ENCODE data around the gene NT5DC1.

NT5DC1 gene

GRCh38 chr6:116100419-116101301 lies at the start of gene NT5DC1:
NT5DC1 (plus strand) TSS chr6:116100853; CDS start chr6:116100931, 78 bp downstream.
- WGBS (ENCODE audit: insufficient coverage, insufficient read length) = no CpG with 5 or more reads among the region's 87 CpGs
- peak; percentile 70 for DNase-seq (ENCODE audit: low read depth, low spot score)
- H3K9me3 ChIP-seq (ENCODE audit: control insufficient read depth, insufficient read depth, low read length) = peaks cover 3% of the 10 kb centered on the region
- no peak within 1 kb of the TSS for H3K27ac ChIP-seq (ENCODE audit: low read length)
- peak within 1 kb of the TSS; percentile 93 for H3K4me3 ChIP-seq (ENCODE audit: low read length)
- 0 out of 2 replicates have a peak, but pooled peaks cover 1% of the 10 kb centered on the region for H3K4me1 ChIP-seq (ENCODE audit: control insufficient read depth, insufficient read depth, low read length)
- H3K27me3 ChIP-seq (ENCODE audit: control insufficient read depth, insufficient read depth, low read length) = no peaks in the 10 kb centered on the region
- H3K36me3 ChIP-seq (ENCODE audit: control insufficient read depth, insufficient read depth, low read length) = no peaks in the 10 kb centered on the region

GRCh38 chr6:116051244-116051643 lies 49.4 kb upstream of the NT5DC1 start:
- Histone ChIP-seq H3K9me3 (ENCODE audit: control insufficient read depth, insufficient read depth, low read length) (no peaks in the 10 kb centered on the region), H3K27me3 (ENCODE audit: control insufficient read depth, insufficient read depth, low read length) (no peaks in the 10 kb centered on the region), H3K27ac (ENCODE audit: low read length) (no peak overlapping the region), H3K4me1 (ENCODE audit: control insufficient read depth, insufficient read depth, low read length) (no peaks in the 10 kb centered on the region), H3K4me3 (ENCODE audit: low read length) (no peak overlapping the region), H3K36me3 (ENCODE audit: control insufficient read depth, insufficient read depth, low read length) (no peaks in the 10 kb centered on the region)
- no CpG with 5 or more reads among the region's 3 CpGs for WGBS (ENCODE audit: insufficient coverage, insufficient read length)
- DNase-seq (ENCODE audit: low read depth, low spot score) = no peak

GRCh38 chr6:116055513-116055912 lies 45.1 kb upstream of the NT5DC1 start:
- no CpG with 5 or more reads among the region's 1 CpG for WGBS (ENCODE audit: insufficient coverage, insufficient read length)
- no peak for DNase-seq (ENCODE audit: low read depth, low spot score)
- H3K9me3 ChIP-seq (ENCODE audit: control insufficient read depth, insufficient read depth, low read length) = no peaks in the 10 kb centered on the region
- H3K27ac ChIP-seq (ENCODE audit: low read length) = no peak overlapping the region
- no peak overlapping the region for H3K4me3 ChIP-seq (ENCODE audit: low read length)
- no peaks in the 10 kb centered on the region for H3K27me3 ChIP-seq (ENCODE audit: control insufficient read depth, insufficient read depth, low read length)
- no peaks in the 10 kb centered on the region for H3K4me1 ChIP-seq (ENCODE audit: control insufficient read depth, insufficient read depth, low read length)
- no peaks in the 10 kb centered on the region for H3K36me3 ChIP-seq (ENCODE audit: control insufficient read depth, insufficient read depth, low read length)

GRCh38 chr6:116057766-116058165 lies 42.9 kb upstream of the NT5DC1 start:
- no CpG with 5 or more reads among the region's 2 CpGs for WGBS (ENCODE audit: insufficient coverage, insufficient read length)
- Histone ChIP-seq H3K27ac (ENCODE audit: low read length) (no peak overlapping the region), H3K4me3 (ENCODE audit: low read length) (no peak overlapping the region), H3K4me1 (ENCODE audit: control insufficient read depth, insufficient read depth, low read length) (no peaks in the 10 kb centered on the region), H3K9me3 (ENCODE audit: control insufficient read depth, insufficient read depth, low read length) (no peaks in the 10 kb centered on the region), H3K36me3 (ENCODE audit: control insufficient read depth, insufficient read depth, low read length) (no peaks in the 10 kb centered on the region), H3K27me3 (ENCODE audit: control insufficient read depth, insufficient read depth, low read length) (no peaks in the 10 kb centered on the region)
- DNase-seq (ENCODE audit: low read depth, low spot score) = no peak

GRCh38 chr6:116059713-116060571 lies 40.7 kb upstream of the NT5DC1 start:
- Histone ChIP-seq H3K4me3 (ENCODE audit: low read length) (no peak overlapping the region), H3K9me3 (ENCODE audit: control insufficient read depth, insufficient read depth, low read length) (no peaks in the 10 kb centered on the region), H3K27ac (ENCODE audit: low read length) (no peak overlapping the region), H3K4me1 (ENCODE audit: control insufficient read depth, insufficient read depth, low read length) (no peaks in the 10 kb centered on the region), H3K27me3 (ENCODE audit: control insufficient read depth, insufficient read depth, low read length) (no peaks in the 10 kb centered on the region), H3K36me3 (ENCODE audit: control insufficient read depth, insufficient read depth, low read length) (no peaks in the 10 kb centered on the region)
- DNase-seq (ENCODE audit: low read depth, low spot score) = no peak
- no CpG with 5 or more reads among the region's 13 CpGs for WGBS (ENCODE audit: insufficient coverage, insufficient read length)

- H3K4me3 ChIP-seq (ENCODE audit: low read length) = no peak within 1 kb of the TSS
- H3K27me3 ChIP-seq (ENCODE audit: control insufficient read depth, insufficient read depth, low read length) = no peaks in the 10 kb centered on the region
- H3K36me3 ChIP-seq (ENCODE audit: control insufficient read depth, insufficient read depth, low read length) = no peaks in the 10 kb centered on the region
- H3K27ac ChIP-seq (ENCODE audit: low read length) = no peak within 1 kb of the TSS
- no peak for DNase-seq (ENCODE audit: low read depth, low spot score)
- H3K4me1 ChIP-seq (ENCODE audit: control insufficient read depth, insufficient read depth, low read length) = no peaks in the 10 kb centered on the region
- no peaks in the 10 kb centered on the region for H3K9me3 ChIP-seq (ENCODE audit: control insufficient read depth, insufficient read depth, low read length)
- WGBS (ENCODE audit: insufficient coverage, insufficient read length) = no CpG with 5 or more reads among the region's 7 CpGs
Observed at GRCh38 chr6:116060572-116061283, 39.9 kb upstream of the NT5DC1 start, which contains the start of gene FRK. FRK (minus strand) TSS chr6:116060891; CDS start chr6:116060311, 580 bp downstream.

- no CpG with 5 or more reads among the region's 4 CpGs for WGBS (ENCODE audit: insufficient coverage, insufficient read length)
- Histone ChIP-seq H3K4me1 (ENCODE audit: control insufficient read depth, insufficient read depth, low read length) (no peaks in the 10 kb centered on the region), H3K4me3 (ENCODE audit: low read length) (no peak overlapping the region), H3K27me3 (ENCODE audit: control insufficient read depth, insufficient read depth, low read length) (no peaks in the 10 kb centered on the region), H3K36me3 (ENCODE audit: control insufficient read depth, insufficient read depth, low read length) (no peaks in the 10 kb centered on the region), H3K9me3 (ENCODE audit: control insufficient read depth, insufficient read depth, low read length) (no peaks in the 10 kb centered on the region), H3K27ac (ENCODE audit: low read length) (no peak overlapping the region)
- DNase-seq (ENCODE audit: low read depth, low spot score) = no peak
Observed at GRCh38 chr6:116062496-116062895, 38.2 kb upstream of the NT5DC1 start.

- Histone ChIP-seq H3K4me3 (ENCODE audit: low read length) (no peak overlapping the region), H3K36me3 (ENCODE audit: control insufficient read depth, insufficient read depth, low read length) (no peaks in the 10 kb centered on the region), H3K27ac (ENCODE audit: low read length) (no peak overlapping the region), H3K9me3 (ENCODE audit: control insufficient read depth, insufficient read depth, low read length) (no peaks in the 10 kb centered on the region), H3K4me1 (ENCODE audit: control insufficient read depth, insufficient read depth, low read length) (no peaks in the 10 kb centered on the region), H3K27me3 (ENCODE audit: control insufficient read depth, insufficient read depth, low read length) (no peaks in the 10 kb centered on the region)
- DNase-seq (ENCODE audit: low read depth, low spot score) = no peak
Observed at GRCh38 chr6:116064666-116065065, 36.0 kb upstream of the NT5DC1 start.

GRCh38 chr6:116066789-116067188 lies 33.9 kb upstream of the NT5DC1 start:
- H3K27ac ChIP-seq (ENCODE audit: low read length) = no peak overlapping the region
- no peak overlapping the region for H3K4me3 ChIP-seq (ENCODE audit: low read length)
- WGBS (ENCODE audit: insufficient coverage, insufficient read length) = no CpG with 5 or more reads among the region's 2 CpGs
- DNase-seq (ENCODE audit: low read depth, low spot score) = no peak
- H3K4me1 ChIP-seq (ENCODE audit: control insufficient read depth, insufficient read depth, low read length) = no peaks in the 10 kb centered on the region
- H3K36me3 ChIP-seq (ENCODE audit: control insufficient read depth, insufficient read depth, low read length) = no peaks in the 10 kb centered on the region
- no peaks in the 10 kb centered on the region for H3K27me3 ChIP-seq (ENCODE audit: control insufficient read depth, insufficient read depth, low read length)
- no peaks in the 10 kb centered on the region for H3K9me3 ChIP-seq (ENCODE audit: control insufficient read depth, insufficient read depth, low read length)

- no peaks in the 10 kb centered on the region for H3K36me3 ChIP-seq (ENCODE audit: control insufficient read depth, insufficient read depth, low read length)
- no peaks in the 10 kb centered on the region for H3K4me1 ChIP-seq (ENCODE audit: control insufficient read depth, insufficient read depth, low read length)
- DNase-seq (ENCODE audit: low read depth, low spot score) = no peak
- no peak overlapping the region for H3K27ac ChIP-seq (ENCODE audit: low read length)
- H3K4me3 ChIP-seq (ENCODE audit: low read length) = no peak overlapping the region
- WGBS (ENCODE audit: insufficient coverage, insufficient read length) = no CpG with 5 or more reads among the region's 1 CpG
- H3K9me3 ChIP-seq (ENCODE audit: control insufficient read depth, insufficient read depth, low read length) = no peaks in the 10 kb centered on the region
- no peaks in the 10 kb centered on the region for H3K27me3 ChIP-seq (ENCODE audit: control insufficient read depth, insufficient read depth, low read length)
Observed at GRCh38 chr6:116070101-116070500, 30.6 kb upstream of the NT5DC1 start.
